ENCODE measurements around the gene RYR1.

- TF ChIP-seq CTCF (IDR thresholded peaks at IDR 0.05) (no peak), POLR2A (IDR thresholded peaks at IDR 0.05) (no peak)
Observed at GRCh38 chr19:38557205-38557799, 123.8 kb downstream of the RYR1 start.

Data from body of pancreas (tissue), 4 donors.